Smooth muscle cell (in vitro differentiated cells): ENCODE measurements around the gene PRKAG2. TPM values are rescaled to one million over a fixed set of nuclear protein-coding genes. Genes with fewer than 3 reads are reported as not detected.
A peak's percentile ranks its signal among the peaks of the same experiment; 100 is the strongest.

Source experiments
- DNase-seq: peaks from one replicate; lab custom pipeline; 2025; ENCODE audit not compliant: unreplicated experiment; lab: John Stamatoyannopoulos, UW
- H2AFZ ChIP-seq: fragments of 200-600 bp; sonication (generic); 2 replicates; pipeline ENCODE4 v1.6.0; 2016; ENCODE audit warnings: antibody characterized with exemption, low read depth, mild to moderate bottlenecking
- H3F3A ChIP-seq: fragments of 200-600 bp; sonication (generic); 2 replicates; pipeline ENCODE4 v1.6.0; 2017; ENCODE audit warnings: antibody characterized with exemption, low read depth
- H3K27ac ChIP-seq: fragments of 200-600 bp; sonication (generic); 2 replicates; pipeline ENCODE4 v1.5.1; 2016; ENCODE audit warnings: low read depth, mild to moderate bottlenecking
- H3K27me3 ChIP-seq: fragments of 200-600 bp; sonication (generic); 2 replicates; pipeline ENCODE4 v1.6.1; 2016; ENCODE audit warnings: low read depth, mild to moderate bottlenecking
- H3K36me3 ChIP-seq: fragments of 200-600 bp; sonication (generic); 2 replicates; pipeline ENCODE4 v1.5.1; 2016; ENCODE audit warnings: low read depth
- H3K4me1 ChIP-seq: fragments of 200-600 bp; sonication (generic); 2 replicates; pipeline ENCODE4 v1.5.1; 2016; ENCODE audit warnings: low read depth
- H3K4me2 ChIP-seq: fragments of 200-600 bp; sonication (generic); 2 replicates; pipeline ENCODE4 v1.6.0; 2016; ENCODE audit warnings: mild to moderate bottlenecking
- H3K4me3 ChIP-seq: fragments of 200-600 bp; sonication (generic); 2 replicates; pipeline ENCODE4 v1.5.1; 2016; ENCODE audit warnings: mild to moderate bottlenecking
- H3K79me2 ChIP-seq: fragments of 200-600 bp; sonication (generic); 2 replicates; pipeline ENCODE4 v1.6.0; 2016; ENCODE audit warnings: low read depth, mild to moderate bottlenecking
- H3K9ac ChIP-seq: fragments of 200-600 bp; sonication (generic); 2 replicates; pipeline ENCODE4 v1.6.0; 2016; ENCODE audit warnings: low read depth
- H3K9me3 ChIP-seq: fragments of 200-600 bp; sonication (generic); replicated peaks from 2 replicates; pipeline ENCODE4 v1.5.1; 2016; ENCODE audit warnings: low read depth
- H4K20me1 ChIP-seq: fragments of 200-600 bp; sonication (generic); 2 replicates; pipeline ENCODE4 v1.6.0; 2016; ENCODE audit warnings: low read depth
- CTCF ChIP-seq: fragments of 200-600 bp; sonication (generic); IDR thresholded peaks from 2 replicates; pipeline ENCODE4 v1.5.1; 2017; ENCODE audit warnings: borderline replicate concordance, mild to moderate bottlenecking, antibody characterized with exemption; ENCODE audit not compliant: insufficient read depth, poor library complexity, severe bottlenecking
- WGBS: methylation state at CpG from one replicate; pipeline ENCODE4 v1.1.7; 2016; ENCODE audit warnings: low lambda C conversion rate; 5-methylcytosine and 5-hydroxymethylcytosine counted together
- polyA plus RNA-seq: library from polyadenylated mRNA; unstranded; fragments of >200 nt; fragmentation: Nextera tagmentation; extraction: Ambion mirVana; gene quantifications from 2 replicates; pipeline ENCODE4 v1.2.1, GENCODE V29; 2016
- total RNA-seq: library from RNA; depleted of rRNA; stranded (reverse); fragments of >200 nt; gene quantifications from 2 replicates; pipeline ENCODE4 v1.2.3, GENCODE V29; 2014

PRKAG2 gene
- total and polyA plus RNA-seq, 2 experiments from 2014 or later: 3.5 to 3.9 TPM

- no peak for DNase-seq
- WGBS: 95% methylated on average over 15 of the region's 15 CpGs
- H3K4me1 ChIP-seq: peaks cover 14% of the 10 kb centered on the region
These were observed 147.4 kb downstream of the PRKAG2 start for GRCh38 chr7:151729521-151729921.

GRCh38 chr7:151728746-151729145 lies 148.2 kb downstream of the PRKAG2 start:
- H4K20me1 ChIP-seq: no peaks in the 10 kb centered on the region
- peaks cover 14% of the 10 kb centered on the region for H3K4me1 ChIP-seq
- no peak for DNase-seq
- H3K27me3 ChIP-seq: no peaks in the 10 kb centered on the region
- 95% methylated on average over 14 of the region's 14 CpGs for WGBS
- H2AFZ ChIP-seq: no peak overlapping the region
- peak overlapping the region; percentile 17 for H3K27ac ChIP-seq
- no peaks in the 10 kb centered on the region for H3K36me3 ChIP-seq
- no peaks in the 10 kb centered on the region for H3F3A ChIP-seq
- no peak overlapping the region for H3K4me3 ChIP-seq
- H3K4me2 ChIP-seq: no peak overlapping the region
- H3K9ac ChIP-seq: no peak overlapping the region
- H3K9me3 ChIP-seq: no peaks in the 10 kb centered on the region
- TF ChIP-seq CTCF: no peak
- no peaks in the 10 kb centered on the region for H3K79me2 ChIP-seq

More at GRCh38 chr7:151729521-151729921, 147.4 kb downstream of the PRKAG2 start:
- H3K9ac ChIP-seq: no peak overlapping the region
- no peak overlapping the region for H3K4me2 ChIP-seq
- no peaks in the 10 kb centered on the region for H3F3A ChIP-seq
- H3K79me2 ChIP-seq: no peaks in the 10 kb centered on the region
- no peaks in the 10 kb centered on the region for H4K20me1 ChIP-seq
- H3K36me3 ChIP-seq: no peaks in the 10 kb centered on the region
- no peak overlapping the region for H2AFZ ChIP-seq
- TF ChIP-seq CTCF: no peak
- H3K9me3 ChIP-seq: no peaks in the 10 kb centered on the region
- no peak overlapping the region for H3K27ac ChIP-seq
- no peaks in the 10 kb centered on the region for H3K27me3 ChIP-seq
- H3K4me3 ChIP-seq: no peak overlapping the region

- no peak for TF ChIP-seq CTCF
- no peak overlapping the region for H3K4me3 ChIP-seq
- H3K79me2 ChIP-seq: no peaks in the 10 kb centered on the region
- peaks cover 14% of the 10 kb centered on the region for H3K4me1 ChIP-seq
- no peak overlapping the region for H3K4me2 ChIP-seq
- peak overlapping the region; percentile 17 for H3K27ac ChIP-seq
- no peaks in the 10 kb centered on the region for H3F3A ChIP-seq
- DNase-seq: no peak
- 84% methylated on average over 8 of the region's 8 CpGs for WGBS
- no peaks in the 10 kb centered on the region for H3K27me3 ChIP-seq
- H3K9me3 ChIP-seq: no peaks in the 10 kb centered on the region
- no peaks in the 10 kb centered on the region for H4K20me1 ChIP-seq
- H2AFZ ChIP-seq: no peak overlapping the region
- H3K36me3 ChIP-seq: no peaks in the 10 kb centered on the region
- H3K9ac ChIP-seq: no peak overlapping the region
These were observed 148.6 kb downstream of the PRKAG2 start for GRCh38 chr7:151728286-151728660.

- Histone ChIP-seq H2AFZ (no peak overlapping the region), H4K20me1 (no peaks in the 10 kb centered on the region), H3K79me2 (no peaks in the 10 kb centered on the region), H3K27me3 (no peaks in the 10 kb centered on the region), H3K4me1 (peaks cover 14% of the 10 kb centered on the region), H3K4me2 (peak overlapping the region; percentile 69), H3K9me3 (no peaks in the 10 kb centered on the region), H3F3A (no peaks in the 10 kb centered on the region), H3K36me3 (no peaks in the 10 kb centered on the region), H3K9ac (peak overlapping the region; percentile 73), H3K27ac (peak overlapping the region; percentile 44), H3K4me3 (no peak overlapping the region)
- no peak for TF ChIP-seq CTCF
- 44% methylated on average over 18 of the region's 18 CpGs for WGBS
- DNase-seq: peak; percentile 20
These were observed 149.2 kb downstream of the PRKAG2 start for GRCh38 chr7:151727579-151728285.
